Fibroblast of mammary gland (primary cell): ENCODE measurements around the gene PTPRO.

Source experiments
- DNase-seq: peaks from one replicate; pipeline ENCODE4 v3.0.0-alpha.2; 2010; ENCODE audit warnings: low read depth
- H3K4me3 ChIP-seq: 2 replicates; pipeline ENCODE4 v1.5.1; 2011; ENCODE audit warnings: low read depth, mild to moderate bottlenecking, low read length, moderate library complexity; ENCODE audit not compliant: control insufficient read depth
- TF ChIP-seq, protein P1 (sequence below): conservative IDR thresholded peaks from 2 replicates; pipeline ENCODE4 v1.5.1; 2011; ENCODE audit warnings: low read depth, low read length, inconsistent platforms; ENCODE audit not compliant: control insufficient read depth, insufficient read depth

Gene PTPRO

DNA sequence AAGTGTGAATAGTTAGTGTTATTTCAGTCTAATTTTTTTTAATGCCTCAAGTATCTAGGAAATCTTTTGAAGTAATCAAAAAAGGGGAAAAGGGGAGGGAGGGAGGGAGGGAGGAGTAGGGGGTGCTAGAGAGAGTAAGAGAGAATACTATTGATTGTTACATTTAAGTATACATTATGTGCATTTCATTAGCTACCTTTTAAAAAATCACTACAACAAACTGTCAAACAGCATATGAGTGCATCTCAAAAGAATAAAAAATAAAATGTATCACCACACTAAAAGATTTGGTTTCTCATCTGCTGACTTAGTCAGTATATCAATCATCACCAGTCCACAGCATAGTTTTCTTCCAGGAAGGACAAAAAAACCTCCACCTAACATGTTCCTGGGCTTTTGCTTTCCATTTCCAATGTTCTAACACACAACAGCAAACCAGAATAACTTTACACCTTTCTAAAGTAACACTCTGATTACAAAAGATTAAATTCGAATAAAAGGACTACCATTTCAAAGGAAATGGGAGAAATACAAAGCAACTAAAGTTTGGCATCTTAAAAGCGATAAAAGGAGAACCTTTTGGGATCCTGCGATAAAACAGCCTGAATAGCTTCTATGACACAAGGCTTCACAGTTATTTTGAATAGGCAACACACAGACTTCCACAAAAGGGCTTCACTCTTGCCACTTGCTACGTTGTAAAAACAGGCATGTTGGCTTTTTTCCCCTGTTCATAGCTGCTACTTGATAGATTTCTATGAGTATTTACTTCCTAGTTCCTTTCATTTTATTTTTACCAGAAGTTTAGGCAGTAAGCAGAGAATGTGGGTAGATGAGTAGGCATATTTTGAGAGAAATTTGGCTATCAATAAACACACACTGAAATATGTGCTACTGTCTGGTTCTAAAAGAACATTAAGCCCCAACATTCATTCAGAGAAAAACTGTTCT, 306.0 kb downstream of the PTPRO start:
- TF ChIP-seq, protein P1, sequence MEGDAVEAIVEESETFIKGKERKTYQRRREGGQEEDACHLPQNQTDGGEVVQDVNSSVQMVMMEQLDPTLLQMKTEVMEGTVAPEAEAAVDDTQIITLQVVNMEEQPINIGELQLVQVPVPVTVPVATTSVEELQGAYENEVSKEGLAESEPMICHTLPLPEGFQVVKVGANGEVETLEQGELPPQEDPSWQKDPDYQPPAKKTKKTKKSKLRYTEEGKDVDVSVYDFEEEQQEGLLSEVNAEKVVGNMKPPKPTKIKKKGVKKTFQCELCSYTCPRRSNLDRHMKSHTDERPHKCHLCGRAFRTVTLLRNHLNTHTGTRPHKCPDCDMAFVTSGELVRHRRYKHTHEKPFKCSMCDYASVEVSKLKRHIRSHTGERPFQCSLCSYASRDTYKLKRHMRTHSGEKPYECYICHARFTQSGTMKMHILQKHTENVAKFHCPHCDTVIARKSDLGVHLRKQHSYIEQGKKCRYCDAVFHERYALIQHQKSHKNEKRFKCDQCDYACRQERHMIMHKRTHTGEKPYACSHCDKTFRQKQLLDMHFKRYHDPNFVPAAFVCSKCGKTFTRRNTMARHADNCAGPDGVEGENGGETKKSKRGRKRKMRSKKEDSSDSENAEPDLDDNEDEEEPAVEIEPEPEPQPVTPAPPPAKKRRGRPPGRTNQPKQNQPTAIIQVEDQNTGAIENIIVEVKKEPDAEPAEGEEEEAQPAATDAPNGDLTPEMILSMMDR, result no peak
- DNase-seq, result peak; percentile 76
- no peak overlapping the region for H3K4me3 ChIP-seq

DNA sequence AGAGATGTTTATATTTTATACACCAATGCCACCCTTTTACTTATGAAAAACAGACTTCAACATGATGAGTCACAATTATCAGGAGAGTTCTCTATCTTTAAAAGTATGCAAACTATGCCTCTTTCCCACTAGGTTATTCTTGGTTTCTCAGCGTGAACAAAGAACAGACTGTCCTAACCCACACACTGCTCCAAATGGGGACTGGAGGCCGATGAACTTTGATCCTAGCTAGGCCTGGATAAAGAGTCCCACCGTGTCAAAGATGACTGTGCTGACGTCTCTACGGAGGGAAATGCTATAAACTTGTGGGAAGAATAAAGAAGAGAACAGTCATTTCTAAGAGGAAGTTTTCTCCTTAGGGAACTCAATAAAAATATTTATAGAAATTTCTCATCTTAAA, 306.8 kb downstream of the PTPRO start:
- TF ChIP-seq, protein P1, result no peak
- DNase-seq, result peak; percentile 100
- H3K4me3 ChIP-seq, result no peak overlapping the region

DNA sequence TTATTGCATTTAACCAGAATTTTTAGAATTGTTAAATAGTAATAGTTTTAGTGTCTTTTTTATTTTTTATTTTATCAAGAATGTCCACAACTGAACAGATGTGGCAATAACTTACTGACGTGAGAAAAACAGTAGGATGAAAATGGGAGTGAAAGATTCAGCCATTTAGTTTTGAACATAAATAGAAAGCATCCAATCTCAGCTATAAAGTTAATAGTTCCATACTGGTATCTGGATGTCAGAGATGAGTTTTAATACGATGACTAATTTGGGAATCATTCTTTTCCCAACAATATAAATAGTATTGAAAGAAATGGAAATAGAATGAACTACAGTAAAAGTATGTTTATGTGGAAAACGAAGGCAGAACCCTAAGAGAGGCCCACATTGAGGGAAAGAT, 307.5 kb downstream of the PTPRO start:
- DNase-seq, result peak; percentile 82
- TF ChIP-seq, protein P1, result no peak
- H3K4me3 ChIP-seq, result no peak overlapping the region

DNA sequence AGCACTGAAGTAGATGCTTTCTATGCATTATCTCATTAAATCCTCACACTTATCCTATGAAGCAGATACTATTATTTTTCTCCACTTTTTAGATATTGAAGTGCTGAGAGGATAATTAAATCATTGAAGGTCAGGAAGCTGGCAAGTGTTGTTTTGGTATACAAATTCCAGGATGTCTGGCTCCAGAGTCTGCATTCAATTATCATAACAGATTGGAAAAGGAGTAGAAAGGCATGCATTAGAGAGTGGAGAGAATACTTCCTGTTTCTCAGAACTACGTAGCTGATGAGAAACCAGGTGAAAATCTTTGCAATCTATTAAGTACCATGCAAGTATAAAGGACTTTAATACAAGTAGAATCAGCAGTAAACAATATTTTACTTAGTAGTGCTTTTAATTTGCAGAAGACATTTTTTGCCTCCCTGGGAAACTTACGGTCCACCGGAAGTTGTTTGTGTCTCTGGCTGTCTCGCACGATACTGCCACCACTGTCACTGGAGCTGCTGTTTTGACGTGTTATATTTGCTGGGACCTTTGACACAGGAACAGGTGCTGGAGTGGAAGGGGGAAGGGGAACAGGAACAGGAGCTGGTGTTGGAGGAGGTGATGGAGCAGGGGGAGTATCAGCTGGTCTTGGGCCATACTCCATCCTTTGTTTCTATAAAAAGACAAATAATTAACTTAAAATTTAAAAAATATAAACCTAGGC, 308.9 kb downstream of the PTPRO start:
- no peak overlapping the region for H3K4me3 ChIP-seq
- TF ChIP-seq, protein P1, result no peak
- DNase-seq, result peak; percentile 27

DNA sequence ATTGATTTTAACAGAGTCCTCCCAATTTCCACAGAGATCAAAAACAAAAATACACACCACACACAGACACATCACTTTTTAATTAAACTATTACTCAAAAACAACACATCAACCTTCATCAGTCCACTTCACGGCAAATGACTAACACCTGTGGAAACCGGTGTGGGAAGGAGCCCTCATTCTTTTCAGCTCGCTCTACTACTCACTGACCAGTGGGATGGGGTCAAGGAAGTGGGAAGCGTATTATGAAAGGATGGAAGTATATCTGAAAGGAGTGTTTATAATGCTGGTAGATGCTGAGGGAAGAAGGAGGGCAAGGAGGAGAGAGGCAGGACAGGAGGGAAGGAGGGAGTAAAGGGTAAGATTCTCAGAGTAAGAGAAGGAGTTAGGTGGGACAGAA, 310.4 kb downstream of the PTPRO start:
- DNase-seq, result peak; percentile 72
- TF ChIP-seq, protein P1, result no peak

DNA sequence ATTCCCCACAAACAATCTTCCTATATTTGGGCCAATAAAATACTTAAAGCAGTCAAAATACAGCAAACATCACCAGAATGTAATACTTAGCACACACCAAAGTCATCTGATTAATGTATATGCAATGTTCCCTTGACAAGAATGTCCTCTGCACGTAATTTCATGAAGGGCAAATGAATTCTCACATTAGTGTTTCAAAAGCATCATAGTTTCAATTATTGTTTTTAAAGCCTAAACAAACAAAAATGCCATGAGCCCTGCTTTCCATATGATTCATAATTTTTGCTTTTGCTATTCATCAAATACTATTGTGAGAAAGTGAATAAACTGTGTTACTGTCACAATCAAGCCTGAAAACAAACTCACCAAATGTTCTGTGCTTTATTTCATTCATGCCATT, 310.9 kb downstream of the PTPRO start:
- DNase-seq, result peak; percentile 71
- TF ChIP-seq, protein P1, result no peak
- no peak overlapping the region for H3K4me3 ChIP-seq

More for the DNA sequence above, 310.4 kb downstream of the PTPRO start:
- H3K4me3 ChIP-seq, result no peak overlapping the region
